HG03521 (cell line): ENCODE measurements around the gene YTHDC2.

Experiments
- ATAC-seq: cut with Tn5 transposase; IDR thresholded peaks from one replicate; pipeline ENCODE4 v1.9.1; 2021; ENCODE audit warnings: mild to moderate bottlenecking, moderate library complexity; ENCODE audit not compliant: unreplicated experiment

YTHDC2 gene

GRCh38 chr5:113513384-113514288 is at the start of gene YTHDC2:
TSS of gene YTHDC2 (plus strand) at chr5:113513694. CDS start at chr5:113513896, 202 bp downstream.
- ATAC-seq: peak; percentile 99

GRCh38 chr5:113474100-113474728 is 39.3 kb upstream of the YTHDC2 start:
- no peak for ATAC-seq

GRCh38 chr5:113478691-113479090 is 34.8 kb upstream of the YTHDC2 start:
- no peak for ATAC-seq

DNA sequence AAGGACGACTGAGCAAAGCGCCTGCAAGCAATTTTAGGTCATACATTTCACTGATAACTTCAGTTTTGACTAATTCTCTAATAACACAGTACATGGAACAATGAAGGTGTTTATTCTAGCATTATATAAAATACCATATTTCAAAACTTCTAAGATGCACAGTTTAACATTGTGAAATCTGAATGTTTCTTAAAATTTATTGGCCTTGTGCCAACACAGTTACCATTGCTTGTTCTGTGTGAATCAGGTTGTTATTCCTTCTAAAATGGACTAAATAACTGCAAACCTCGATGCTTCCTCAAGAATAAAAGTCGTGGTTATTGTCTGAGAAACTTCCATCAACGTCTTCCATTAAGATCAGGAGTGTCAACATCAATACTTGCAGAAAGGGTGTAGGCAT is 33.3 kb upstream of the YTHDC2 start:
- no peak for ATAC-seq

DNA sequence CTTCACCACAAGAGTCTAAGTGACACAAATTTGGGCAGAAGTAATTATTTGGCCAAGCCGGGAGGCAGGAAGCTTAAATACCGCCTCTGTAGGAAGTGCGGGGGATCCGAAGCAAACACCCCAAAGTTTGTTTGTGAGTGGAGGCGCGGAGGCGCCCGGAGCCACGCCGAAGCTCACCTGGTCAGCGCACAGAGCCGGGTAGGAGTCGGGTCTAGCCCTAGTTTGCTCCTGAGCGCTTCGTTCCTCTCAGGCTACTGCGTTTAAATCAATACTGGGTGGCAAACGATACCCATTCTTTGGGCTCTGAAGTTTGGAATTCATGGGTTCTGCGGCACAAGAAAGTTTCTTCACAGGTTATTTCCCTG is 26.1 kb upstream of the YTHDC2 start:
- ATAC-seq: no peak

GRCh38 chr5:113487781-113488644 is 25.5 kb upstream of the YTHDC2 start, which contains the start of gene MCC:
TSS of gene MCC (minus strand) at chr5:113488453.
- no peak for ATAC-seq

DNA sequence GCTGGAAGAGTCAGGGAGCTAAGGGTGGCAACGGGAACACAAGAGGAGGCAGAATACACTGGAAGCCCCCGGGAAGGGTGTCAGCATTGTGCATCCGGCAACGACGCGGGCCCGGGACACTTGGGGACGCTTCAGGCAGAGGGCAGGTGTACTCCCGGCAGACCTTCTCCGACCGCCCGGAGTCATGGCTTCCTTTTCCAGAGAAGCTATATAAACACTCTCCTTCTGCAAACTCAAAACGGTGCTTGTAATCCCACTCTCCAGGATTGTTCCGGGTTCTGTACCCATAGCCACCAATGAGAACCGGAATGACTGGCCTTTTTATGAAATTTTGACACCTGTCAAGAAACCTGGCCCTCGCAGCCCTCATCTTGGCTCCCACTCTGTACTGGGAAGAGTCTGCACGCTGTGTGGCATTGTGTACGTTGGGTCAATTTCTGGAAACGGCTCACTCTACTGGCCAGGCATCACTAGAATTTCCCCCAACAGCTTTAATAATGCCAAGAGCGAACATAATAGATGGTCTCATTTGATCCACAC is 24.8 kb upstream of the YTHDC2 start:
- ATAC-seq: no peak

DNA sequence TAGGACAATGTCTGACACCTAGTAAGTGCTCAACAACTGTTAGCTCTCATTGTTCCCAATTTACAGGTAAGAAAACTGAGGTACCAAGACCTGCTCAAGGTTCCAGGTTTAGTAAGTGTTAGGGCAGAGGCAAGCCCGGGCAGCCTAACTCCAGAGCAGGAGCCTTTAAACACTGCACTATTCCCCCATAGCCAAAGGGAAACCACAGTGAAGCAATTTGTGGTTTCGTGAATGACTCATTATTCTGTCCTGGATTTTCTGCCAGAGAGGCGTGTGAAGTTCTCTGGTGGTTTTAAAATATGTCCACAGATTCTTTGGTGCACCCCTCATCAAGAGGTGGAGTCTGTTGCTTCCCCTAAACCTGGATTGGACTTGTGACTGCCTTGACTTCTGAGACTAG is 24.2 kb upstream of the YTHDC2 start:
- no peak for ATAC-seq

DNA sequence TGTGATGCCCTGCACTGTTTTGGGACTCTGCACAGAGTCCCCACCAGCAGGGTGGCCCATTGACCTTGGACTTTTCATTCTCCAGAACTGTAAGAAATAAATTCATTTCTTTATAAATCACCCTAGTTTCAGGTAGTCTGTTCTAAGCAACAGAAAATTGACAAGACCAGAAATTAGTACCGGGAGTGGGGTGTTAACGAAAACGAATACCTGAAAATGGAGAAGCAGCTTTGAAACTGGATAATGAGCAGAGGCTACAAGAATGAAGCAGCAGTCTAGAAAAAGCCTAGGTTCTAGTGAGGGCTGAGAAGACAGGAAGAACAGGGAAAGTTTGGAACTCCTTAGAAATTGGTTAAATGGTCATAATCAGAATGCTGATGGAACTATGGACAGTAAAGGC is 23.2 kb upstream of the YTHDC2 start:
- no peak for ATAC-seq

DNA sequence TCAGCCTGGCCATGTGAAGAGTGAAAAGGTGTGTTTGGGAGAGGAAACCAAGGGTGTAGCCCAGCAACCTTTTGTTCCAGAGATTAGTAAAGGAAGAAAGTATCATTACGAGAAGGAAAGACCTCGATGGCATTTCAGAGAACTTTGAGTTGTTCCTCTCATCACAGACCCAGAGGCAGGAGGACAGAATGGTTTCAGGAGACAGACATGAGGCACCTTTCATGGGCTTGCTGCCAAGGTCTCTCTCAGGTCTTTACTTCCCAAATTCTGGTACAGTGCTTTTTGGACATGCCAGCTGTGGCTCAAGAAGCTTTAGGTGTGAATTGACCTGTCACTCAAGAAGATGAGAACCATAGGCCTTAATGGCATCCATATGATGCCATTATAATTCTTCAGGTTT is 22.5 kb upstream of the YTHDC2 start:
- no peak for ATAC-seq

- no peak for ATAC-seq
Measured at GRCh38 chr5:113493446-113493845, 20.0 kb upstream of the YTHDC2 start.

DNA sequence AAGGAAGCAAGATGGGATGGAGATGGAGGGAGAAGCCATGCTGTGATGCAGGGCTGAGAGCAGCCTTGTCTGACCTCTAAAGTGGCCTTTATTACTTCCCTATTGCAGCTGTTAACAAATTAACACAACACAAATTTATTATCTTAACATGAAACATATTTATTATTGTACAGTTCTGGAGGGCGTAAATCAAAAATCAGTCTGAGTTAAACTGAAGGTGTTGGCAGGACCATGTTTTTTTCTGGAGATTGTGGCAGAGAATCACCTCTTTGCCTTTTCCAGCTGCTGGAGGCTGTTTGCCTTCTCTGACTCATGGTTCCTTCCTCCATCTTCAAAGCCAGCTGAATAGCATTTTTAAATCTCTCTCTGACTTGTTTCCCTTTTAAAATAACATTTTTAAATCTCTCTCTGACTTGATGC is 18.1 kb upstream of the YTHDC2 start:
- no peak for ATAC-seq

DNA sequence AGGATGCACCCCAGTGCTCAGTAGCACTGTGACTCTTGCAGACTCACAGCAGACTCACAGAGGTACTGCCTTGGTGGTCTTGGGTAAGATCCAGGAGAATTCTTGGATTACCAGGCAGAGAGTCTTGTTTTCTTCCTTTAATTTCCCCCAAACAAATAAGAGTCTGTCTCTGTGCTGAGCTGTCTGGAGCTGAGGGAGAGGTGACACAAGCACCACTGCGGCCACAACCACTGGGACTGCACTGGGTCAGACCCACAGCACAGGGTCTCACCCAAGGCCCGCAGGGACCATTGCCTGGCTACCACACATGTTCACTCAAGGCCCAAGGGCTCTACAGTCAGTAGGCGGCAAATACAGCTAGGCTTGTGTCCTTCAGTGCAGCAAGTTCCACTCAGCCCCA is 11.4 kb upstream of the YTHDC2 start:
- no peak for ATAC-seq

DNA sequence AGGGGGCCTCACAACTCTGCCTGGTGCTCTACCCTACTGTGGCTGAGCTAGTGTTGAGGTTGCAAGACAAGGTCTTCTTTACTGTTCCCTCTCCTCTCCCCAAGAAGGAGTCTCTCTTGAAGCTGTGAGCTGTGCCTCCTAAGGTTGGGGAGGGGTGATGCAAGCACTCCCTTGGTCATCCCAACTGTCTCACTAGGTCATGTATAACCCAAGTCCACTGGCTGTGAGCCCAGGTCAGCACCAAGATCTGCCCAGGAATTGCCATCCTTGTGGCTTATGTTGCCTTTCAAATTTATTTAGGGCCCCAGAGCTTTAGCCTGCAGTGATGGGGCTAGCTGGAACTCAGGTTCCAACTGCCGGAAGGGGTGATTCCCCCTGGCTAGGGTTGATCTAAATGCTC is 10.3 kb upstream of the YTHDC2 start:
- ATAC-seq: no peak

DNA sequence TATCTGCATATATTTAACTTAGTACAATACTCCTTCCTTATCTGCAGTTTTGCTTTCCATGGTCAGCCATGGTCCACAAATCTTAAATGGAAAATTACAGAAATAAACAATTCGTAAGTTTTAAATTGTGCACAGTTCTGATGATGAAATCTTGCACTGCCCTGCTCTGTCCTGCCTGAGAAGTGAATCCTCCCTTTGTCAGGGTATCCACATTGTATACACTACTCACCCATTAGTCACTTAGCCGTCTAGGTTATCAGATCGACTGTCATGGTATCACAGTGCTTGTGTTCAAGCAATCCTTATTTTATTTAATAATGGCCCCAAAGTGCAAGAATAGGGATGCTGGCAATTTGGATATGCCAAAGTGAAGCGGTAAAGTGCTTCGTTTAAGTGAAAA is 8.3 kb upstream of the YTHDC2 start:
- ATAC-seq: no peak

DNA sequence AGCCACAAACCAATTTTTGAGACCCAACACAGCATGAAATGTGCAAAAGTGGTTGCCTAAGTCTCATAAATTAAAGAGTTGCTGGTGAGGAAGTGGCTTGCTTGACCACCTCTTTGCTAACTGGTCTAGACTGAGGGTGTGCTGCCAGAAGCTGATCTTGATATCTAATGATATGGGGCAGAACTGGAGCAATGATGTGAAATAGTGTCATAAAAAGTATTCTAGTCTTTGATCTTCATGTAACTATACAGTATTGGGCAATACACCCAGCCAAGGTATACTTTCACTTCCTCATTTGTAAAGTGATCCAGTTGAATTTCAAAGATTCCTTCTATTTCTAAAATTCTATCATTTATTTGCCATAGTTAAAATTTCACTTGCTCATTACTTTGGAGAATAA is 5.9 kb upstream of the YTHDC2 start:
- ATAC-seq: no peak

- ATAC-seq: no peak
Measured at GRCh38 chr5:113508756-113509155, 4.7 kb upstream of the YTHDC2 start.

GRCh38 chr5:113510836-113511451 is 2.5 kb upstream of the YTHDC2 start:
- ATAC-seq: no peak

DNA sequence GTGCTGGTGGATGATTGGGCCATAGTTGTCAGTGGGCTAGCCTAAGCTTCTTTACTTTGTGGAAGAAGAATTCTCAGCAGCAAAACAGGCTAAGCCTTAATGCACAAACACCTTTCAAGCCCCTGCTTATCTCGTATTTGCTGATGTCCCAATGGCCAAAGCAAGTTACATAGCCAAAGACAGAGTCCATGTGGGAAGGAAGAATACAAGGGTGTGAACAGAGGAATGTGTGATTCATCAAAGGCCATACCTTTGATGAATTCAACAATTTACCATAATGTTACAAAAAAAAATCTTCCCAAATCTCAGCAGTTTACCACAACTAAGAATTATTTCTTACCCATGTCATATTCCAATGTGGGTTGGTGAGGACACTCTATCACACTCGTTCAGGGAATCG is 1.2 kb upstream of the YTHDC2 start:
- ATAC-seq: no peak

DNA sequence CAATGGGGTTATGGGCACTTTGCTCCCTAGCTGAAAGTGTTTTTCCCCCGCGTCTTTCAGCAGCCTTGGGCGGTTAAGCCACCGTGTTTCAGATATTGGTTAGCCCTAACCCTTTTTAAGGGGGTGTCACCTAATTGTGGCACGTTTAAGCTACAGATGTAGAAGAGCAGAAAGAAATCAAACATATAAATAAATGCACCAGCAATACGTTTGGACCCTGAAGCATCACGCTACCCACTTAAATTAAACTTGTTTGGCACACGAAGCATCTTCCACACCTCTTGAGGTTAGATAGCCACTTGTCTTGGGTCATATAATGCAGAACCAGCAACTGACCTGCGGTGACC is 768 bp downstream of the YTHDC2 start:
- ATAC-seq: no peak

- ATAC-seq: no peak
Measured at GRCh38 chr5:113518884-113519283, 5.4 kb downstream of the YTHDC2 start.
